Fibroblast of skin of left biceps (primary cell): ENCODE measurements around the gene TEN1.

Experiments
- DNase-seq, 2 experiments: peaks; one replicate each; pipeline ENCODE4 v3.0.0-alpha.2; 2013; ENCODE audit warnings: low read depth in 2 of 2

Gene TEN1

GRCh38 chr17:75976175-75976848 lies 2.7 kb upstream of the TEN1 start:
- DNase-seq, result no peak

- peak in 1 of 2 experiments; percentile 28 for DNase-seq
Measured at GRCh38 chr17:75979705-75980187, 706 bp downstream of the TEN1 start.

GRCh38 chr17:75980188-75981018 lies 1.4 kb downstream of the TEN1 start:
- no peak for DNase-seq

- no peak for DNase-seq
Measured at GRCh38 chr17:75981019-75981615, 2.1 kb downstream of the TEN1 start.

GRCh38 chr17:75983501-75984181 lies 4.6 kb downstream of the TEN1 start:
- no peak for DNase-seq

GRCh38 chr17:75985986-75986385 lies 6.9 kb downstream of the TEN1 start:
- DNase-seq, result no peak

GRCh38 chr17:75987041-75987440 lies 8.0 kb downstream of the TEN1 start:
- DNase-seq, result no peak

GRCh38 chr17:75991396-75991795 lies 12.4 kb downstream of the TEN1 start:
- DNase-seq, result no peak

- no peak for DNase-seq
Measured at GRCh38 chr17:75994802-75995370, 15.8 kb downstream of the TEN1 start.

GRCh38 chr17:75995385-75995925 lies 16.4 kb downstream of the TEN1 start:
- DNase-seq, result no peak

GRCh38 chr17:75996665-75997590 lies 17.9 kb downstream of the TEN1 start:
- no peak for DNase-seq

- no peak for DNase-seq
Measured at GRCh38 chr17:75998327-75998795, 19.3 kb downstream of the TEN1 start.

- DNase-seq, result no peak
Measured at GRCh38 chr17:76000016-76000754, 21.1 kb downstream of the TEN1 start.

- DNase-seq, result no peak
Measured at GRCh38 chr17:76000755-76001521, 21.9 kb downstream of the TEN1 start, which contains the start of gene CDK3. TSS of gene CDK3 (plus strand) at chr17:76000855. CDS start at chr17:76001426, 571 bp downstream.

GRCh38 chr17:76002100-76002499 lies 23.1 kb downstream of the TEN1 start:
- no peak for DNase-seq

- no peak for DNase-seq
Measured at GRCh38 chr17:76003915-76004314, 24.9 kb downstream of the TEN1 start.

GRCh38 chr17:76004750-76005262 lies 25.8 kb downstream of the TEN1 start:
- no peak for DNase-seq
